ENCODE measurements around the gene ATRIP. TPM values are rescaled to one million over a fixed set of nuclear protein-coding genes. Genes with fewer than 3 reads are reported as not detected.

The ATRIP gene
- total and polyA plus RNA-seq, 2 of the 8 experiments (the other 6 are each of a cell fraction or from before 2014, with no cell fraction given), result 18.5 to 20.2 TPM

- TF ChIP-seq USF2 (IDR thresholded peaks at IDR 0.05; ENCODE audit: low read length), result no peak
- TF ChIP-seq TBP (IDR thresholded peaks at IDR 0.05; ENCODE audit: low read depth, low read length), result no peak
- TF ChIP-seq EGR1 (IDR thresholded peaks at IDR 0.05; ENCODE audit: borderline replicate concordance, low read depth, low read length), result no peak
- no peak for TF ChIP-seq CREB1 (IDR thresholded peaks at IDR 0.05)
- no peak for TF ChIP-seq BACH1 (IDR thresholded peaks at IDR 0.05; ENCODE audit: low read length)
- TF ChIP-seq CTBP2 (IDR thresholded peaks at IDR 0.05; ENCODE audit: borderline replicate concordance, insufficient read depth, insufficient read length, low read length), result no peak
Observed at GRCh38 chr3:48416546-48416945, 30.0 kb upstream of the ATRIP start (continued).

All from H1 (cell line).